Suppressor macrophage treated with lipopolysaccharide for 4 hours (primary cell): ENCODE measurements around the gene TTC21A.

Experiments used
- DNase-seq: peaks from one replicate; pipeline ENCODE4 v3.0.0-alpha.2; 2020

Gene TTC21A

DNA sequence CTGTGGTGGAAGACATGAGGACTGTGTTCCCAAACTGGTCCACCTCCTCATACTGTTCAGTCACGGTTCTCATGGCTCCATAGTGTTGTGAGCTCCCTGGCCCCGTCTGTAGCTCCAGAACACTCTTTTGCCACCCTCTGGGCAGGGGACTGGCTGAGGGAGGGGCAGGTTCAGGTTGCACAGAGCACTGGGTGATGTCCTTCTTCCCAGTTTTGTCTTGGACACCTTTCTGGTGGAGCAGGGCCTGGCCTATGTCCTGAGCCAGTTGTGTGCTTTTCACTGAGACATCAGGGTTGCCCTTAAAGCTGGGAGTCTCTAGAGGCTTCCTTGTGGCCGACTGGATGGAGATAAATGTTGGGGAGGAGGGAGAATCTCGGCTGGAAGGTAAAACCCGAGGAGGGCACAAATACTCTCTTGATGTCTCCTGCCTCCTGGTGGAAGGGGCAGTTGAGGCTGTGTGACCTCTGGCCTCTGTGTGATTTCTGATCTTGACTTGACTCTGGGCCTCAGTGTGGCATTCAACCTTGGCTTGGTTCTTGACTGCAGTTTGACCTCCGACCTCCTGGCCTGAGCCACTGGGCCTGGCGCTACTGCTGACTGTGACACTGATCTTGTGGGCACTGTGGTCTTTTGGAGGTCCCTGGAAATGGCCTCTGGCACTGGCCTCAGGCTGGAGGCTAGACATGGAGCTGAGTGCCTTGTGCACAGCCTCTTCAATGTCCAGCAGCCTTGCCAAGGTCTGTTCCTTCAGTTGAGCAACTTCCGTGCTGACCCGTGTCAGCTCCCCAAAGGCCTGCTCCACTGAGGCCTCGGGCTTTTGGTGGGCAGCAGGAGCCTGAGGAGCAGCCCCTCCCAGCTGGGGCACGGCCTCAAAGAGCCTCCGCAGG lies 76.8 kb downstream of the TTC21A start:
- no peak for DNase-seq

DNA sequence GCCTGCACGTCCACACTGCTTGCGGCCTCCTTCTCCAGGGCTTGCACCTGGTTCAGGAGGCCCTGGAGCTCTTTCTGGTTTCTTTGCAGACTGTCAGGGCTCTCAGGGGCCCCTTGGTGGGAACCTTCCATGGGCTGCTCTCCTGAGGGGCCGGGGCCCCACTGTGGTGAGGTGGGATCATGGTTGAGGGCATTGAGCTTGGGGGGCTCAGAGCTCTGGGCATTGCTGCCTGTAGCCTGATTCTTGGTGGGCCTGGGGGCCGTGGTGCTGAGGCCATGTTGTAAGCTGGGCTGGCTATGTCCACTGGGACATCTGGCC lies 77.4 kb downstream of the TTC21A start:
- DNase-seq = no peak

DNA sequence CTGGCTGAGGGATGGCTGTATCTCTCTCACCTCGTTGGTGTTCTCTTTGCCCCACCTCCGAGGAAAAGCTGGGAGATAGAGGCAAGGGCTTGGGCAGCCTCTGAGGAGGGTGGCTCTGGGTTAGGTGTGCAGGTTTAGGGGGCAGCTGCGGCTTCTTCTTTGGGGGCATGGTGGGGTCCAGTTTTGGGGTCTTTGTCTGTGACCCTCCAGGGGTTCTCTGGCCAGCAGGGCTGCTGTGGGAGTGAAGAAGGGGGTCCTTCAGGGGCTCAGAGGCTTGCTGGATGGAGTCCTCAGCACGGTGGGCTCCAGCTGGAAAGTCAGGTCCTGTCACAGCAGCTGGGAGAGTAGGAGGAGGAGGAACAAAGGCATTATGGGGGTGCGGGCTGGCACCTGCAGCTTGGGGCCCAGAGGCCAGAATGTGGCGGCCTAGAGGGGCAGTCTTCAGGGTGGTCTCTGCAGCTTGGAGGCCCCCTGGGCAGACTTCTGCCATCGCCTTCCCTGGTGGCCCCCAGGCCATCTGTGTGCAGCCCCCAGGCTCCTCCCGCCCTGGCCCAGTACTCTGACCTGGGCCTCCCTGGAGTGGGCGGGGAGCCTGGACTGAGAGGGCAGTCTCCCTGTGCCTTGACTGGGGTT lies 78.0 kb downstream of the TTC21A start:
- DNase-seq = no peak

DNA sequence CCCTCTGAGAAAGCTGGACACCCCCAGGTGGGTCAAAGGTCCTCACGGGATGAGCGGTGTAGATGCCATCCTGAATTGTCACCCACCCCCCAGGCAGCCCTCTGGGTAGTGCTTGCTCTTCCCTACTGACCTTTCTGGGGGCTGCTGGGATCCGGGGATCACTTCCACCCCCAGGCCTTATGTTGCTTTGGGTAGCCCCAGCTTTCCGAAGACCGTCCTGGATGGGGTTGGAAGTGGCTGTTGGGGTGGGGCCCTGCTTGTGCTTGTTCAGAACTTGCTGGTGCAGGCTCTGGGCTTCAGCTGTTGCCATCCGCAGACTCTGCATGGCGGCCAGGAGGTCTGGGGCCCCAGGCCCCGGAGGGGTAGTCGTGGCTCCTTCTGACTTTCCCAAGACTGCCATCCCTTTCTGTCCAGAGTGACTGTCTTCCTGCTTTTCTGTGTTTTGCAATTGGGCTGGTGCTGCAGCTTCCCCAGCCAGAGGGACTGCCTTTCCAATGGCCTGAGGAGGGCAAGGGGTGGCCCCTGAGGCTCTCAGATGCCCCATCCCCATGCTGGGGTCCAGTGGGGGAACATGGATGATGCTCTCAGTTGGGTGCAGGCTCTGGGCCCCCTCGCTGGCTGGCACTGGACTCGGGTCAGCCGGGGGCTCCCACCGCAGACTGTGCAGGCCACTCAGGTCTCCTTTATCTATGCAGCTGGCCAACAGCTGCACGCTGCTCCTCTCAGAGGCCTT lies 78.6 kb downstream of the TTC21A start:
- no peak for DNase-seq

DNA sequence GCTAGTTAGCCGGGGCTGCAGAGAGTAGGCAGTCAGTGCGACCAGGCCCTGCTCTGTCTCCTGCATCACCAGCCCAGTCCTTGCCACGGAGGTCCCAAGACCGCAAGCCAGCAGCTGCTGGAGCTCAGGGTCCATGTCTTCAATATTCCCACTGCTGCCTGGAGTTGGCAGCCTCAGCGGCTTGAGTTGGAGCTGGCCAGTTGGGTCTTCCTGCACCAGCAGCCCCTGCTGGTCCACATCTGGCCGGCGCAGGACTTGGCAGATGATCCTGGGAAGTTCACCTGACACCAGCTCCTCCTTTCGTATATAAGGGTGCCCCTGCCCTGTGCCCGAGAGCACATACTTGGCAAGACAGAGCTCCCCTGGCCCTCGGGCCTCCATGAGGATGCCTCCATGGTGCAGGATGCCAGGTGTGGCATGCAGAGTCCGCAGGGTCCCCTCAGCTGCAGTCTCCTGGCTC lies 79.2 kb downstream of the TTC21A start:
- DNase-seq = no peak

DNA sequence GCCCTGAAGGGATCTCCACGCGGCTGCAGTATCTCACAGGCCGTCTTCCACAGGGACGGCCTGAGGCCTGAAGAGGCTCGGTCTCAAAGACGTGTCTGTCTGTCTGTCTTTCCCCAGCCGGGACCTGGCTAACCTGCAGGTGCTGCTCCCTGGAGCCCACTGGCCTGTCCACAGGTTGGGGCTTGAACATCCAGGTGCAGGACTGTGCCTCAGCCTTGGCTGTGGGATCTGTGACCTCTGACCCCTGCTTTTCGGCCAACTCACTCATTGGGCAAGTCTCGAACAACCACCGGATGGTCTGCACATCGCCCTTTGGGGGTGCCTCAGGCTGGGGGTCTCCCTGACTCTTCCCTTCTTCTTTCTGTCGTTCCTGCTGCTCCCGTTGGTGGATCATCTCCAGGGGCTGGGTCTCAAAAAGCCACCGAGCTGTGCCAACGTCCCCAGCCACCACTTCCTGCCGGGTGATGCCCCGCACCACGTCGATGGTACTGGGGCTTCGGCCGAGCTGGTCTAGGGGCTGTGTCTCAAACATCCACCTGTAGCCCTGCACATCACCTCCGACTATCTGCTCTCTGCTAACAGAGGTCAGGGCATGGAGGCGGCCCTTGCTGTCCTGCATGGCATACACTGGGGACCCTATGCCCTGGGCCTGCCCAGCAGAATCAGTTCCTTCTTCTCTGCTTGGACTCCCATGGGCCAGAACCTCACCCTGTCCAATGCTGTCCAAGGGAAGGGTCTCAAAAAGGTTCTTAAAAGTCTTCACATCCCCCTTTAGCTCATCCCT lies 80.1 kb downstream of the TTC21A start:
- no peak for DNase-seq
